IPS DF 6.9 (cell line): Measurements from ENCODE around the gene CHRD.
"Not testable (repeated sequence)": the region's sequence is repeated elsewhere in the genome, so short reads cannot be mapped to it uniquely, and the experiment has no call there.

Experiments used
- DNase-seq: peaks from one replicate; pipeline ENCODE4 v3.0.0-alpha.2; 2013; ENCODE audit warnings: low read depth, low spot score
- H3K27ac ChIP-seq: one replicate; pipeline ENCODE4 v1.5.1; 2013; ENCODE audit warnings: low read length, control low read depth
- H3K27me3 ChIP-seq: 2 replicates; pipeline ENCODE4 v1.6.1; 2013; ENCODE audit warnings: mild to moderate bottlenecking, low read length; ENCODE audit not compliant: control insufficient read depth, insufficient read depth
- H3K36me3 ChIP-seq: 2 replicates; pipeline ENCODE4 v1.6.1; 2013; ENCODE audit warnings: low read length; ENCODE audit not compliant: control insufficient read depth, insufficient read depth
- H3K4me1 ChIP-seq: 2 replicates; pipeline ENCODE4 v1.6.1; 2013; ENCODE audit warnings: low read length; ENCODE audit not compliant: control insufficient read depth, insufficient read depth
- H3K4me3 ChIP-seq: 2 replicates; pipeline ENCODE4 v1.5.1; 2013; ENCODE audit warnings: mild to moderate bottlenecking, low read length
- H3K9me3 ChIP-seq: 2 replicates; pipeline ENCODE4 v1.6.1; 2013; ENCODE audit warnings: low read length, inconsistent platforms; ENCODE audit not compliant: control insufficient read depth, insufficient read depth
- WGBS: extraction: QIAGEN DNeasy Blood & Tissue Kit; methylation state at CpG from one replicate; pipeline ENCODE4 v1.1.7; 2013; ENCODE audit warnings: mixed read lengths, missing lambda C conversion rate; ENCODE audit not compliant: insufficient read length, insufficient coverage; 5-methylcytosine and 5-hydroxymethylcytosine counted together

Gene CHRD

DNA sequence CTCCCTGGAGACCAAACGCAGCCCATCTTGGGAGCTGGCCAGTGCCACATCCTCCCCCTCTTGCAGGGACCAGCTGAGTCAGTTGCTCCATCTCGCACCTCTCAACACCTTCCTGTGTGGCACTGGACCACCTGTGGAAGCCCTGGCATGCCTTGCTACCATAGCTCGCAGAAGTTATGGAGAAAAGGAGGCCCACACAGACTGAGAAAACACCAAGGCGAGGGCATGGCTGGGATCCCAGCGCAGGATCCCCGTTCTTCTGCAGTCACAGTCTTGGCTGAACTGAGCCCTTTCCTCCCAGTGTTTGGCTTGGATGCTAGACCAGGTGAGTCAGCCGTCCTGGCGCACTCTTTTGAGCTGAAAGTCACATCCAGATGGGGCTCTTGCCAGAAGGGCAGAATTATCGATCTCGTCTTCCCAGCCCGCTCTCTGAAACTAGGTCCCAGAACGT lies 46.9 kb downstream of the CHRD start:
- DNase-seq, result no peak
- Histone ChIP-seq H3K4me3 (no peak overlapping the region), H3K36me3 (no peaks in the 10 kb centered on the region), H3K27me3 (no peaks in the 10 kb centered on the region; the same call in 1 of the 2 replicates), H3K9me3 (no peaks in the 10 kb centered on the region), H3K4me1 (no peaks in the 10 kb centered on the region), H3K27ac (no peak overlapping the region)
- no CpG with 5 or more reads among the region's 12 CpGs for WGBS

DNA sequence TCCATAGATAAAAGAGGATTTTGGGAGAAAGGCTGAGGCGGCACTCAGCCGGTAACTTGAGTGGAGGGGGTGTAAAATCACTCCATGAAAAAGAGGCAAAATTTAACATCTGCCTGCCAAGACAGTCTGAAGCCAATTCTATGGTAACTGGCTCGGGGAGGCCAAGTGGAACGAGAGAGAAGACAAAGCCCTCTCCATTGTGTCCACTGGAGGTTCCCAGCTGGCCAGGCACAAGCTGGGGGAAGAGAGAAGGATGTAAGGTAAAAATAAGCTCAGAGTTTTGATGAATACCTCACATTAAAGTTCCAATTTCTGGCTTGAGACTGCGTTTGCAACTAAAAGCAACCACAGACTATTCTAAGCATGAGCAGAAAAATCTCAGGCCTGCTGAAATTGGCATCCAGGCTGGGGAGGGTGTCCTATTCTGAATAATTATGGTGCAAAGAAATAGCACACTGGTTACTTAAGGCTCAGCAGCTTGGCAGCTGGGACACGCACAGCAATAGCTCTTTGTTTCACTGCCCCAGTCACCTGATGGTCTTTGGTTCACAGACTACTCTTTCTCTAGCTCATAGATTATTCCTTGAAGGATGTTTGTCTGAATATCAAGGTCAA lies 48.8 kb downstream of the CHRD start:
- H3K4me3 ChIP-seq, result no peak overlapping the region
- H3K4me1 ChIP-seq, result no peaks in the 10 kb centered on the region
- H3K27me3 ChIP-seq, result no peaks in the 10 kb centered on the region; the same call in 1 of the 2 replicates
- WGBS, result no CpG with 5 or more reads among the region's 6 CpGs
- H3K27ac ChIP-seq, result no peak overlapping the region
- DNase-seq, result no peak
- no peaks in the 10 kb centered on the region for H3K36me3 ChIP-seq
- H3K9me3 ChIP-seq, result no peaks in the 10 kb centered on the region

DNA sequence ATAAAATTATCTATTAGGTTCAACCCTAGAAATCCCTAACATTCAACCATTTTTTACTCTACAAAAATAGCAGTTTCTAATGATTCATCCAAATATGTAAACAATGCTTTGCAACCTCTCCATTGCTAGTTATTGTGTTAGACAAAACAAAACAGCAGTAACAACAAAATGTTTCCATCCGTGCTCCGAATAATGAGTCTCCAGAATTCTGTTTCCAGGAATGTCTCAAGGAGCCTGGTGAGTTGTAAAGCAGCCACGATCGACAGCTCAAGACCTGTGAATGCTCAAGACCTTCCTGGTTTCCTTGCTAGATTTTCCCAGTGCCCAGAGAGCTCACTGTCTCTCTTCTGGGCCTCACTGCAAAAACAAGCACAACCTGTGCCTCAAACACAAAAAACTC lies 49.9 kb downstream of the CHRD start:
- Histone ChIP-seq H3K9me3 (no peaks in the 10 kb centered on the region), H3K27me3 (no peaks in the 10 kb centered on the region), H3K36me3 (no peaks in the 10 kb centered on the region), H3K27ac (no peak overlapping the region), H3K4me3 (no peak overlapping the region), H3K4me1 (no peaks in the 10 kb centered on the region)
- WGBS, result no CpG with 5 or more reads among the region's 4 CpGs
- DNase-seq, result no peak

DNA sequence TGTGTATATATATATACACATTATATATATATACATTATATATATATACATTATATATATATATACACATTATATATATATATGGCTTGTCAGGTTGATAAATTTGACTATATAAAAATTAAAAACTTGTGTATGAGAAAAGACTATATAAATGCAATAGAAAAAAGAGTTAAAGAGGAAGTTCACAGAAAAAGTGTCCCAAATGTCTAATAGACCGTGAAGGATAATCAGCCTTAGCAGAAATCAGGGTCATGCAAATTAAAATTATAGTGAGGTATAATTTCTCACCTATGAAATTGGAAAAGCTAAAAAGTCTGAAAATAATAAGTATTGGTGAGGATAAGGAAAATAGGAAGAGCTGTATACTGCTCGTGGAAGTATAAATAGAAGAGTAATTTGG lies 51.1 kb downstream of the CHRD start:
- Histone ChIP-seq H3K36me3 (no peaks in the 10 kb centered on the region), H3K9me3 (no peaks in the 10 kb centered on the region), H3K4me3 (no peak overlapping the region), H3K4me1 (no peaks in the 10 kb centered on the region), H3K27me3 (no peaks in the 10 kb centered on the region), H3K27ac (no peak overlapping the region)
- DNase-seq, result no peak
- 100% methylated on average over 1 of the region's 2 CpGs for WGBS

DNA sequence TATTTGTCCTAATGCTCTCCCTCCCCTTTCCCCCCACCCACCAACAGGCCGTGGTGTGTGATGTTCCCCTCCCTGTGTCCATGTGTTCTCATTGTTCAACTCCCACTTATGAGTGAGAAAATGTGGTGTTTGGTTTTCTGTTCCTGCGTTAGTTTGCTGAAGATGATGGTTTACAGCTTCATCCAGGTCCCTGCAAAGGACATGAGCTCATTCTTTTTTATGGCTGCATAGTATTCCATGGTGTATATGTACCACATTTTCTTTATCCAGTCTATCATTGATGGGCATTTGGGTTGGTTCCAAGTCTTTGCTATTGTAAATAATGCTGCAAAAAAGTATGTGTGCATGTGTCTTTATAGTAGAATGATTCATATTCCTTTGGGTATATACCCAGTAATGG lies 53.3 kb downstream of the CHRD start:
- H3K9me3 ChIP-seq, H3K4me1 ChIP-seq, H3K27ac ChIP-seq, H3K27me3 ChIP-seq, H3K4me3 ChIP-seq, H3K36me3 ChIP-seq, DNase-seq: not testable (repeated sequence)
- no CpG with 5 or more reads among the region's 2 CpGs for WGBS

GRCh38 chr3:184439096-184439495 lies 59.2 kb downstream of the CHRD start:
- no peak overlapping the region for H3K4me3 ChIP-seq
- WGBS, result no CpG with 5 or more reads among the region's 7 CpGs
- peaks cover 1% of the 10 kb centered on the region; the same call in 1 of the 2 replicates for H3K4me1 ChIP-seq
- no peaks in the 10 kb centered on the region for H3K36me3 ChIP-seq
- H3K27me3 ChIP-seq, result no peaks in the 10 kb centered on the region
- H3K27ac ChIP-seq, result no peak overlapping the region
- no peaks in the 10 kb centered on the region for H3K9me3 ChIP-seq
- no peak for DNase-seq
